ENCODE results near the gene FOXK2.
A peak's percentile ranks its signal among the peaks of the same experiment; 100 is the strongest.

The FOXK2 gene

DNA sequence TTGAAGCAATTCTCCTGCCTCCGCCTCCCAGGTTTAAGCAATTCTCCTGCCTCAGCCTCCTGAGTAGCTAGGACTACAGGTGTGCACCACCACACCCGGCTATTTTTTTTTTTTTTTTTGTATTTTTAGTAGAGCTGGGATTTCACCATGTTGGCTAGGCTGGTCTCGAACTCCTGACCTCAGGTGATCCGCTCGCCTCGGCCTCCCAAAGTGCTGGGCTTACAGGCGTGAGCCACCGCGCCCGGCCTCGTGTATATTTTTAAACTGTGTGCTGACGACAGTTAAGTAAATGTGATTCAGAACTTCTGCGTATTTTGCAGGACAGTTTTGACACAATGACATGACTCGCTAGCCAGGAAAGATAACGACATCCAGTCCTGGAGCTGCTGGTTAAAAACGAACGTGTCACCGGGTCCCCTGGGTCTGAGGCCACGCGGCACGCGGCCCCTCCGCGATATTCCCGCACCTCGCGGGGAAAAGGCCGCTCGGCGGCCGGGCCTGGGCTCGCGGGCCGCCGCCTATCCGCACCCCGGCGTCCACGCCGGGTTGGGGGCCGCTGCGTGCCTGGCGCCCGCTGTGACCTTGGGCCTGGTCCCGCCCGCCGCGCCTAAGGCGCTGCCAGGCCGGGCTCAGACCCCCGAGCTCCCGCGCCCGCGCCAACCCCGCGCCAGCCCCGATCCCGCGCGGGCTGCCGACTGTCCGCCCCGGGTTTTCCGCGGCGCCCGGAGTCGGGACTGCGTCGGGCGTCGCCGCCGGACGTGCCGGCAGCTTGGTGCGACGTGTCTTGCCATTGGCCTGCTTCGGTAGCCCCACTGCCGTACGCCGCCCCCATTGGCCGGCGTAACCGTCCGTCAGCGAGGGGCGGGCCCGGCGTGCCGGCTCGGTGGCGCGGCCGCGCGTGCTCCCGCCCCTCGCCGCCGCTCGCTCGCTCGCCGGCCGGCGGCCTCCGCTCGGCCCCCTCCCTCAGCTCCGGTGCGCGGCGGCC lies at the start of gene FOXK2:
TSS of gene FOXK2 (plus strand) at position 907 of the 985 bp plus-strand sequence. CDS start 157 bp downstream, outside the sequence.
- DNase-seq (ENCODE audit: low read depth in 2 of 2), result peak; percentile 82 to 89

GRCh38 chr17:82470065-82470464 lies 49.5 kb upstream of the FOXK2 start:
- DNase-seq (ENCODE audit: low read depth in 2 of 2), result no peak

- no peak for DNase-seq (ENCODE audit: low read depth in 2 of 2)
Measured at GRCh38 chr17:82474223-82475010, 45.1 kb upstream of the FOXK2 start.

DNA sequence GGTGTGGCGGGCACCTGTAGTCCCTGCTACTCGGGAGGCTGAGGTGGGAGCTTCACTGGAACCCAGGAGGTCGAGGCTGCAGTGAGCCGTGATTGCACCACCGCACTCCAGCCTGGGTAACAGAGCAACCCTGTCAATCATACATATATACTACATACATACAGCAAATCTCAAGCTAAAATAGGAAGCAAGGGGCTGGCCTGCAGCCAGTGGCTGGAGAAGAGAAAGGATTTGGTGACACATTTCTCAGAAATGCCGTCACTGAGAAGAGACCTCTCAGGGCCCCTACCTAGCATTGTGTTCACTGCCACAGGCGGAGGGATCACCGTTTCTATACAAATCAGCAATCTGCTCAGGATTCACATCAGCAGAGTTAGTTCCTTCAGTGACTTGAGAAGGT lies 44.1 kb upstream of the FOXK2 start:
- DNase-seq (ENCODE audit: low read depth in 2 of 2), result no peak

- no peak for DNase-seq (ENCODE audit: low read depth in 2 of 2)
Measured at GRCh38 chr17:82477934-82478333, 41.6 kb upstream of the FOXK2 start.

DNA sequence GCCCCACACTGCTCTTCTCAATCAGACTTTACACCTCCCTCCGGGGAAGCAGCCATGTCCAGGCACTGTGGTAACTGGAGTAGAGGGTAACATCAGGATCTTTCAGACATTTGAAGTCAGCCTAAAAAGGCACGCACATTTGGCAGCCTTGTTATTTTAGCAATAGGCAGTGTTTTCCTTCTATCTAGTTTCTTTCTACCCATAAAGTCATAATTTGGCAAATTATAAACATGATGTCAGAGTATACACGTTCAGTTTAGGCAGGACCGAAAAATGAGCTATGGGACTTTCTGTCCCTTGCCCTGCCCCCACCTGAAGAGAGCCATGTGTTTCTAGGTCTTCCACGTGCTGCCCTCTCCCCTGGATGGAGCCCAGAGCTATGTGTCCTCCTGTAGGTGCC lies 39.9 kb upstream of the FOXK2 start:
- no peak for DNase-seq (ENCODE audit: low read depth in 2 of 2)

DNA sequence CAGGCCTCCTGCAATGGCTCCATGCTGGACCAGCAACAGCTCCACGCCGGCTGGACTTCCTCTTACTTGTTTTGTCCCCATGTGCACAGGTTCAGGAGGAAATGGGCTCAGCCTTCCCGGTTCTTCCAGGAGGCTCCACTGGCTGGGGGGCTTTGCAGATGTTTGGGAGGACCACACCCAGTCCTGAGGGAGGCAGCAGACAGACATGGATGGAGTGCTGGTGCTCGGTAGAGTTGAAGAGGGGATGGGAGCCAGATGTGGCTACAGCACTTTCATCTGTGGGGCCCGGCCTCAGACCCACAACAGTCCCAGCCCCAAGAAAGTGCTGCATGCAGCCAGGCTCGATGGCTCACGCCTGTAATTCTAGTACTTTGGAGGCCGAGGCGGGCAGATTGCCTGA lies 39.2 kb upstream of the FOXK2 start:
- no peak for DNase-seq (ENCODE audit: low read depth in 2 of 2)

DNA sequence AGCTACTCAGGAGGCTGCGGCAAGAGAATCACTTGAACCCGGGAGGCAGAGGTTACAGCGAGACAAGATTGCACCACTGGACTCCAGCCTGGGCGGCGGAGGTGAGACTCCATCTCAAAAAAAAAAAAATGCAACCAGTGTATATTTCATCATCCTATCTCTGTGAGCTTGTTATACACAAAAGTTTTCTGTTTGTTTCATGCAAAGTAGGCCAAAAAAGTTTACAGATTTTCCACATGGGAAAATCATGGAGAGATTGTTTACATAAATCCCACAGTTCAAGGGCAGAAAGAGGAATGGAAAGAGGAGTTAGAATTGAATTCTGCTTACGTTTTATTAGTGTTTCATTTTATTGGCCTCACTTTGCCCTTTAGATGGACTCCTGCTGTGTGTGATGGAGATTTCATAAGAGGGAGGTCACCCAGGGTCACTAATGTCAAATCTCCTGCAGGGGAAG lies 36.3 kb upstream of the FOXK2 start:
- DNase-seq (ENCODE audit: low read depth in 2 of 2), result no peak

- no peak for DNase-seq (ENCODE audit: low read depth in 2 of 2)
Measured at GRCh38 chr17:82483836-82484235, 35.7 kb upstream of the FOXK2 start.

DNA sequence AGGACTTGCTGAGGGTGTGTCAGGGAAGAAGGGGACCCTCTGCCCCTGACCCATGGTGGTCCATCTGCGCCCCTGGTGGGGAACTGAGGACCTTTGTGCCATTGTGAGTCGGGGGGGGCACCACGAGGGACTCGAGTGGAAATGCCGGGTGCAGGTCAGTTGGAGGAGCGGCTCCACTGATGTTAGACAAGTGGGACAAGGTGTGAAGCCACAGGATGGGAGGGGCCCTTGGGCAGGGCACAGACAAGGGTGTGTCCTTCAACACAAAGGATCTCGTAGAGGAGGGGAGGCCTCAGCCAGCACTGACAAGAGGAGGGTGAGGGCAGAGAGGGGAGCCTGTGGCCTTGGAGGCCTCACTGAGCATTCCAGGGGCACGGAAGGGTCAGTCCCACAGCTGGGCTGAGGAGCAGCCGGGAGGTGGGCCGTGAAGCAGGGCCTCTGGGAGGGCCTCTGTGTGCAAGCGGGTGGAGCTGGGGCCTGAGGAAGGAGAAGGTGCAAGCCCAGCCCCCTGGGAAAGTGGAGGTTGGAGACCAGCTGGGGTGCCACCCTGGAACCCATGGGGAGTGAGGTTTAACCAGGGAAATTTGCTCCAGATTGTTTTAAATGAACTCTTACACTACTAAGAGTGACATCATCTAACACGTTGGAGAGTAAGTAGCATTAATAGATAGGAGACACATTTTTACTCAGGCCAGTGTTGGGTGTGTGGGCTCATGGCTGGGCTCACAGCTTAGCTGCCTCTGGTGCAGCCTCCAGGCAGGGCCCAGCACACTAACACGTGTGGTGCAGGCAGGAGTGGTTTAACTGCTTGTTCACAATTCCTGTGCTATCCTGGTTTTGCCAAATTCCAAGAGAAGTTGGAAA lies 33.1 kb upstream of the FOXK2 start:
- no peak for DNase-seq (ENCODE audit: low read depth in 2 of 2)

- no peak for DNase-seq (ENCODE audit: low read depth in 2 of 2)
Measured at GRCh38 chr17:82487910-82488309, 31.6 kb upstream of the FOXK2 start.

GRCh38 chr17:82489117-82489516 lies 30.4 kb upstream of the FOXK2 start:
- no peak for DNase-seq (ENCODE audit: low read depth in 2 of 2)

DNA sequence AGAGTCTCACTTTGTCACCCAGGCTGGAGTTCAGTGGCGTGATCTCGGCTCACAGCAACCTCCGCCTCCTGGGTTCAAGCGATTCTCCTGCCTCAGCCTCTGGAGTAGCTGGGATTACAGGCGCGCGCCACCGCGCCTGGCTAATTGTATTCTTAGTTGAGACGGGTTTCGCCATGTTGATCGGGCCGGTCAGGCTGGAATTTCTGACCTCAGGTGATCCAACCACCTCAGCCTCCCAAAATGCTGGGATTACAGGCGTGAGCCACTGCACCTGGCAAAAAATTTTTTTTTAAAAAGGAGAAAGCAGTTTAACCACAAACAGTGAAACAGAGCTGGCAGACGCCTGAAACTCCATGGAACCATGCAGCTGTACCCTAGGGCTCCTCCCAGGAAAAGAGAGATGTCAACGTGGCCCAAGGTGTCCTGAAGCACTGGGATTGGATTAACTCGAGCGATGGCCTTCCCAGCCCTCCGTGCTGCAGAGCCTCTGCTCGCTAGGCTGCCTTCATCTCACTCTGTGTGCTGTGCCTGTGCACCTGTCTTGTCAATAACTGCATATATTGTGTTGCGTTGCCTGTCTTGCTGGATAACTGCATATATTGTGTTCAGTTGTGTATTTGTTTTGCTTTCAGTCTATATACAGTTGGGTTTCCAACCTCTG lies 29.6 kb upstream of the FOXK2 start:
- DNase-seq (ENCODE audit: low read depth in 2 of 2), result no peak

DNA sequence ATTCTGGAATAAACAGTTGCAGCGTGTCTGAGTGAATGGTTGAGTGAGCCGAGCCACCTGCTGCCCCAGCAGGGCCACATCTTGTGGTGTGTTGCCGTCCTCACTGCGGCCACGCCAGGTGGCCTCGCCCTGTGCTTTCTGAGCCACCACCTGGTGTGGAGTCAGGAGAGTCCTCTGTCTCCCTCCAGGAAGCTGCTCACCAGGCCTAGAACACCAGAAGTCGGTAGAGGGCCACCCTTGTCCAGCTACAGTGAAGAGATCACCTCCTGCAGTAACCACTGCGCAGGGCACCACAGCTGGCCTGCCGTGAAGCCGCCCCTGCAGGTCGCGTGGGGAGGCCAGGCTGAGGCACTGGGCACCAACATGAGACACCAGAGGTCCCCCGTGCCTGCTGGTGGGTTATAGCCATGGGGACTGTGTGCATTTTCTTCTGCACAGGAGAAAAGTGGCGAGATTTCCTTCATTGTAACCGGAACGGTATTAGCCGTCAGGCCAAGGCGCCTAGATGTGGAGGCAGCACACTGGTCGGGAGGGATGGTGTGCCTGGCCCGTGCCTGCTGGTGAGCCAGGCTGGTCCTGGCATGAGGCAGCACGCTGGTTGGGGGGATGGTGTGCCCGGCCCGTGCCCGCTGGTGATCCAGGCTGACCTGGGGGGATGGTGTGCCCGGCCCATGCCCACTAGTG lies 28.9 kb upstream of the FOXK2 start:
- DNase-seq (ENCODE audit: low read depth in 2 of 2), result no peak

GRCh38 chr17:82491196-82491530 lies 28.4 kb upstream of the FOXK2 start:
- no peak for DNase-seq (ENCODE audit: low read depth in 2 of 2)

DNA sequence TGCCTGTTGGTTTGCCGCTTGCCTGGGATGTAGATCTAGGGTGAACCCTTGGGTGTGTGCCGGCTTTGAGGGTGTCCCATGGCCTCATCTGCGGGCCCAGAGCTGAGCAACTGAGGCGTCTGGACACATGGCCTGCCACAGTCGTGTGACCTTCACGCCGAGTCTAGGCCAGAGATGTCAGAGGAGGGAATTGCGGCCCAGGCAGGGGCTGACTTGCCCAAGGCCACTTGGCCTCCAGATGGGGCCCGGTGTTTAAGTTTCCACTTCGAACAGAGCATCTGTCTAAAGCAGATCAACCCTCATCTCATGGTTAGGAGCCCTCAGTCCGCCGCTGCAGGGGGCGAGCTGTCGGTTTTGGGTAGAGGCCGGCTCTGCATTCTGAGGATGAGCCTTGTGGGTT lies 28.0 kb upstream of the FOXK2 start:
- no peak for DNase-seq (ENCODE audit: low read depth in 2 of 2)

DNA sequence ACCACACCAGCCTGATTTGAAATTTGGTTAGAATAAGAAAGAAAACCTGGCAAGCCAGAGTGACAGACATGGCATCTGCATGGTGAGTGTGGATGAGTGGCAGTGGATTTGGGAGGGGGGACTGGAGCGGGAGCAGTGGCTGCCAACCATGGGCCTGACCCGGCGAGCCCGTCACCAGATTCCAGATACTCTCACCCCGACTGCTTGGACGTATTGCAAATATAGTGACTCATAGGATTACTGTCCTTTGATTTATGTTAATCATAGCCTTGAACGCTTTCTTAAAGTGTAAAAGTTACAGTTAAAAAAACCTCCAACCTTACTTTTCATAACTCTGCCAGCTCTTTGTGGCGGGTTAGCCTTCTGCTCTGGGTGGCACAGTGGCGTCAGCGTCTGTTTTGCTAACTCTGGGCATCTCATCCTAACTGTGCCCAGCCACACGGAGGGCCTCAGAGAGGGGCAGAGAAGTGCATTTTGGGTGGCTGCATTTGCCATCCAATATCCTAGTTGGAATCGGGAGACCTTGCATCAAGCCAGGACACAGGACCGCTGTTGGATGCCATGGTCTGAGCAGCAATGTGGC lies 26.8 kb upstream of the FOXK2 start:
- no peak for DNase-seq (ENCODE audit: low read depth in 2 of 2)

- no peak for DNase-seq (ENCODE audit: low read depth in 2 of 2)
Measured at GRCh38 chr17:82493226-82493781, 26.2 kb upstream of the FOXK2 start.

GRCh38 chr17:82494236-82495055 lies 25.1 kb upstream of the FOXK2 start:
- DNase-seq (ENCODE audit: low read depth in 2 of 2), result peak; percentile 79 to 83
